ENCODE data around the gene GLG1. TPM values are rescaled to one million over a fixed set of nuclear protein-coding genes. Genes with fewer than 3 reads are reported as not detected.
A peak's percentile ranks its signal among the peaks of the same experiment; 100 is the strongest.

GLG1 gene
- polyA plus RNA-seq, 2 donors, result 17.9 to 20.6 TPM

DNA sequence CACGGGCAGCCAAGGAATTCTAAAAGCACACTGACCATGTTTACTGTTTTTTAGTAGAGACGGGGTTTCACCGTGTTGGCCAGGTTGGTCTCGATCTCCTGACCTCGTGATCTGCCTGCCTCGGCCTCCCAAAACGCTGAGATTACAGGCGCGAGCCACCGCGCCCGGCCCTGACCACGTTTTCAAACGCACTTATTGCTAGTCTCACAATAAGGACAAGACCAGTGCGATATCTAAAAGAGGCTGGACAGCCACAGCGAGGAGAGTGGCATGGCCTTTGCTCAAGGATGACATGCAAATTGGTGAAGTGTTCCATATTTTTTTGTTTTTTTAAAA, 150.7 kb downstream of the GLG1 start:
- Histone ChIP-seq H3K27ac (ENCODE audit: low read depth in 2 of 2, low read length in 1 of 2) (no peak overlapping the region), H3K4me3 (ENCODE audit: low read depth in 1 of 2, low read length in 2 of 2) (no peak overlapping the region), H3K27me3 (ENCODE audit: control insufficient read depth in 1 of 2, insufficient read depth in 2 of 2, low read length in 2 of 2) (no peaks in the 10 kb centered on the region), H3K4me1 (ENCODE audit: control insufficient read depth in 2 of 2, insufficient read depth in 2 of 2, low read length in 1 of 2) (peaks cover 0 to 7% of the 10 kb centered on the region in 2 donors), H3K9me3 (ENCODE audit: control insufficient read depth in 2 of 2, insufficient read depth in 1 of 2, low read depth in 1 of 2, low read length in 1 of 2) (no peaks in the 10 kb centered on the region), H3K36me3 (ENCODE audit: control insufficient read depth in 2 of 2, insufficient read depth in 2 of 2, low read length in 1 of 2) (peaks cover 12 to 21% of the 10 kb centered on the region in 2 donors)
- WGBS, 2 donors, result 90 to 94% methylated on average over 16 of the region's 16 CpGs

DNA sequence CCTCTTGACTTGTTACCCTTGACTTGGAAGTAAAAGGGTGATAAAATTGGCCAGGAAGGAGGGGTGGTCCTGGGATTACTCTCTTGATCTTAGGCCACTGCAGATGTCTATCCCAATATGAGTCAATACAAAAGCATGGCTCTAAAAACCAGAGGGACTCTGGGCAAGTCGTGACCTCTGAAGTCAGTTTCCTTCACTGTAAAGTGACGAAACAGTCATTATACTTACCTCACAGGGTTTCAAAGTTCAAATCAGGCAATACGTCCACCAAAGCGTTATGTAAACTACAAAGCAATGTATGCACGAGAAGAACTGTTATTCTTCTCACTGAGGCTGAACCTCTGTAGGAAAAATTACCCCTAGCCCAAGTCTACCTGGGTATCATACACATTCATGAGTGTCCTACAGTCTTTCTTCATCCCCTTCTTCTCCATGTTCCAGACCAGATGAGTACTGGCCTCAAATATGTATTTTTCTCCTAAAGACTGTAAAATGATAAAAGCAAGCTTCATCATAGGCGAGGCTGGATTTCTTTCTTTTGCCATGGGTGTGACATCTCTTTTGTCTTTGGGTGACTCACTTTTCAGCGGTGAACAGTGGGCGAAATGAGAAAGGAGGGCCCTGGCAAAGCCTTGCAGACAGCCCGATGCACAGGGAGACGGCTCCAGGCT, 151.2 kb downstream of the GLG1 start:
- Histone ChIP-seq H3K4me3 (ENCODE audit: low read depth in 1 of 2, low read length in 2 of 2) (no peak overlapping the region), H3K27me3 (ENCODE audit: control insufficient read depth in 1 of 2, insufficient read depth in 2 of 2, low read length in 2 of 2) (no peaks in the 10 kb centered on the region), H3K36me3 (ENCODE audit: control insufficient read depth in 2 of 2, insufficient read depth in 2 of 2, low read length in 1 of 2) (peaks cover 12 to 21% of the 10 kb centered on the region in 2 donors), H3K9me3 (ENCODE audit: control insufficient read depth in 2 of 2, insufficient read depth in 1 of 2, low read depth in 1 of 2, low read length in 1 of 2) (no peaks in the 10 kb centered on the region), H3K4me1 (ENCODE audit: control insufficient read depth in 2 of 2, insufficient read depth in 2 of 2, low read length in 1 of 2) (peaks cover 0 to 10% of the 10 kb centered on the region in 2 donors), H3K27ac (ENCODE audit: low read depth in 2 of 2, low read length in 1 of 2) (peak overlapping the region; percentile 56 to 65)
- 67 to 76% methylated on average over 10 of the region's 10 CpGs for WGBS, 2 donors

DNA sequence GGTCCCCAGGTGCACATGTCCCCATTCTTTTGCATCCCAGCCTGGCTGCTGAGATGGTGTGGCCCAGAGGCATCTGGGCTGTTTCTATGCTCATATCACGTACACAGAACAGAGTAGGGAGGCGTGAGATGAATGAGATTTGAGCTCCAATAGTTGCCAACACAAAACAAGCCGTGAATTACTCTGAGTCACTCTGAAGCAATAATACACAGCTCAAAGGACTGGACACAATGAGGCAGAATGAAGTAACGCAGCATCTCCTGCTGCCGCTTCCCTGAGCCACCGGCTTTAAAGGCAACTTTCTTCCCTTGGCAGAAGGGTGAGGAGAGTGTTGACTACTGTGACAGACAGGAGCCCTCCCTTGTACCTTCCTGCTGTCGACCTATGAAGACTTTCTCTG, 151.7 kb downstream of the GLG1 start:
- Histone ChIP-seq H3K27me3 (ENCODE audit: control insufficient read depth in 1 of 2, insufficient read depth in 2 of 2, low read length in 2 of 2) (no peaks in the 10 kb centered on the region), H3K9me3 (ENCODE audit: control insufficient read depth in 2 of 2, insufficient read depth in 1 of 2, low read depth in 1 of 2, low read length in 1 of 2) (no peaks in the 10 kb centered on the region), H3K4me3 (ENCODE audit: low read depth in 1 of 2, low read length in 2 of 2) (no peak overlapping the region), H3K36me3 (ENCODE audit: control insufficient read depth in 2 of 2, insufficient read depth in 2 of 2, low read length in 1 of 2) (peaks cover 12 to 18% of the 10 kb centered on the region in 2 donors), H3K4me1 (ENCODE audit: control insufficient read depth in 2 of 2, insufficient read depth in 2 of 2, low read length in 1 of 2) (peaks cover 0 to 10% of the 10 kb centered on the region in 2 donors), H3K27ac (ENCODE audit: low read depth in 2 of 2, low read length in 1 of 2) (peak overlapping the region; percentile 65 to 80)
- WGBS, 2 donors, result 64 to 78% methylated on average over 7 of the region's 7 CpGs

DNA sequence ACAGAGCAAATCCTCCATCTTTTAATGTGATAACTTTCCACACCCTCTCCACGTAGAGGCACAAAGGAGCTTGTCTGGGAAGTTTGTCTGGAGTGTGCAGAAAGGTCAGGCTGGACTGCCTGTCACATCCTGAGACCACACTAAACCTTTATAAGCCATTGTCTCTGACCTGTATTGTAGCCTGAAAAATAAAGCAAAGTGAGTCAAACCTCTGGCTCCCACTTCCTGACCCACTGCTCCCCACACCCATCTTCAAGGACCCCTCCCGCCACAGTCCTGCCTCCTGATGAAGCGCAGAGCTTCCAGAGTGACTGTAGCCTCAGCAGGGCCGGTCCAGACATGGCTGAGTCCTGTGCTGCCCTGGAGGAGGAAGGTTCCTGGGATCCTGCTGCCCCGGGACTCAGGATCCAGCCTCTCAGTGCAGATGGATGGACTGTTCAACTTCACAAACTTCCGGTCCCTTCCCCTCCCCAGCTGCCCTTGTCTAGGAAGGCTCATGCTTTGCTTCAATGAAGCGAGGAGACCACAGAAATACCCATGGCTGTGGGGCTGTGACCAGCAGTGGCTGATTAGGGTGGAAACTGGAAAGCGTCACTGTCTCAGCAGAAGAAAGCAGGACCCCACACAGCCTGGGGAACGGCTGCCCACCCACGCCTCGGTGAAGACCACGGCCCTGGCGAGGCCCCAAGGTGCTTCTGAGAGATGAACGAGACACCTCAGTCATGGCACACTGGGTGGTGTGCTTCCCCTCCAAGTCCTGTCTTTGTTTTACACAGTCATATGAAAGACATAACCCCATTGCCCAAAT, 154.8 kb downstream of the GLG1 start:
- H3K4me3 ChIP-seq (ENCODE audit: low read depth in 1 of 2, low read length in 2 of 2), result no peak overlapping the region
- 86 to 88% methylated on average over 14 of the region's 14 CpGs for WGBS, 2 donors
- H3K4me1 ChIP-seq (ENCODE audit: control insufficient read depth in 2 of 2, insufficient read depth in 2 of 2, low read length in 1 of 2), result peaks cover 3 to 24% of the 10 kb centered on the region in 2 donors
- H3K9me3 ChIP-seq (ENCODE audit: control insufficient read depth in 2 of 2, insufficient read depth in 1 of 2, low read depth in 1 of 2, low read length in 1 of 2), result no peaks in the 10 kb centered on the region
- peak overlapping the region; percentile 40 to 59 for H3K27ac ChIP-seq (ENCODE audit: low read depth in 2 of 2, low read length in 1 of 2)
- peaks cover 7 to 18% of the 10 kb centered on the region in 2 donors for H3K36me3 ChIP-seq (ENCODE audit: control insufficient read depth in 2 of 2, insufficient read depth in 2 of 2, low read length in 1 of 2)
- no peaks in the 10 kb centered on the region for H3K27me3 ChIP-seq (ENCODE audit: control insufficient read depth in 1 of 2, insufficient read depth in 2 of 2, low read length in 2 of 2)

DNA sequence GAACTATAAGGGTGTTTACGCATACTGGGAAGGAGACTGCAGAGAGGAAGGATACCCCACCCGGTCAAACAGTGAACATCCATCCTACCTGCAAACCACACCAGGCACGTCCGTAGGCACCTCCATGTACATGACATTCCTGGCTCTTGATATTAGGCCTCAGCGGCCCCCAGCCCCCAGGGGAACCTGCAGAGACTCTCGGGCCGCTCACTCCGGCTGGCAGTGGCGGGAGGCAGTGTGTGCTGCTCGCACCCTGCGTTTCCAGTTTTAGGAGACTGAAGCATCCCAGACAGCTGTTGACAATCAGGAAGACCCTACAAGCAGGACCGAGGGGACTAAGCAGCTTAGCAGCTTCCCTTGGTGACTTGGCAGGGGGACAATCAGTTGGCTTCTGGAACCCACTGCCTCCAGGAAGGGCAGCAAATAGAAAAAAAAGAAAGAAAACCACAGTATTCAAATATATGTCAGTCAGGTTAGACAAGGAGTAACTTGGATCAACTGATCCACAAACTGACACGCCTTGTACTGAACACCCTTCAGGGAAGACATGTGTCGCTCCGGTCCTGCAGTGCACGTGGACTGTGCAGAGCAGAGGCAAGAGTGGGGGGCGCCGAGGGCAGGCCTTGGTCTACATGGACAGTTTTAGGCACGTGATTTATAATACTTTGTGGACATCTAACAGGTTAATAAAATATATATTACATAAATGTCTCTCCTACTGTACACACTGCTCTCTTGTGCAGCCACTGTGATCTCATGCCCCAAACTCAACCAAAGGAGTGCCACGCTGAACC, 155.8 kb downstream of the GLG1 start:
- H3K36me3 ChIP-seq (ENCODE audit: control insufficient read depth in 2 of 2, insufficient read depth in 2 of 2, low read length in 1 of 2), result peaks cover 7 to 15% of the 10 kb centered on the region in 2 donors
- H3K27me3 ChIP-seq (ENCODE audit: control insufficient read depth in 1 of 2, insufficient read depth in 2 of 2, low read length in 2 of 2), result no peaks in the 10 kb centered on the region
- H3K9me3 ChIP-seq (ENCODE audit: control insufficient read depth in 2 of 2, insufficient read depth in 1 of 2, low read depth in 1 of 2, low read length in 1 of 2), result no peaks in the 10 kb centered on the region
- peaks cover 3 to 28% of the 10 kb centered on the region in 2 donors for H3K4me1 ChIP-seq (ENCODE audit: control insufficient read depth in 2 of 2, insufficient read depth in 2 of 2, low read length in 1 of 2)
- H3K4me3 ChIP-seq (ENCODE audit: low read depth in 1 of 2, low read length in 2 of 2), result peak overlapping the region; percentile 7 to 31
- 85 to 90% methylated on average over 20 of the region's 20 CpGs for WGBS, 2 donors
- peak overlapping the region; percentile 66 to 87 for H3K27ac ChIP-seq (ENCODE audit: low read depth in 2 of 2, low read length in 1 of 2)

DNA sequence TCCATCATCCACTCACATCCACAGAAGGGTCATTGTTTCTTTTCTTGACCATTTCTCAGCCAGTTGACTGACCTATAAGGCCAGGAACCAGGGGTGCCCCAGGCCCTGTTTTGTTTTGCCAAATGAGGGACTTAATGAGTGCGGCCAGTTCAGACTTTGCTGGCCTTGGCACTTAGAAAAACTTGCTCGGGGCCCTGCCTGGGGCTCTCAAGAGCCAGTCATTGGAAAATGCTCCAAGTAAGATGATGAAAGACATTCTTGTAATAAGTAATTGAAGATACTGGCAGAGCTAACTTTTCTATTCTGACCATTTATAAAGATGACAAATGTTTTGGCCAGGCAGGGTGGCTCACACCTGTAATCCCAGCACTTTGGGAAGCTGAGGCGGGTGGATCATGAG, 156.7 kb downstream of the GLG1 start:
- 83 to 90% methylated on average over 3 of the region's 3 CpGs for WGBS, 2 donors
- no peaks in the 10 kb centered on the region for H3K9me3 ChIP-seq (ENCODE audit: control insufficient read depth in 2 of 2, insufficient read depth in 1 of 2, low read depth in 1 of 2, low read length in 1 of 2)
- peaks cover 7 to 10% of the 10 kb centered on the region in 2 donors for H3K36me3 ChIP-seq (ENCODE audit: control insufficient read depth in 2 of 2, insufficient read depth in 2 of 2, low read length in 1 of 2)
- H3K4me1 ChIP-seq (ENCODE audit: control insufficient read depth in 2 of 2, insufficient read depth in 2 of 2, low read length in 1 of 2), result peaks cover 3 to 28% of the 10 kb centered on the region in 2 donors
- no peak overlapping the region for H3K4me3 ChIP-seq (ENCODE audit: low read depth in 1 of 2, low read length in 2 of 2)
- no peaks in the 10 kb centered on the region for H3K27me3 ChIP-seq (ENCODE audit: control insufficient read depth in 1 of 2, insufficient read depth in 2 of 2, low read length in 2 of 2)
- peak overlapping the region; percentile 79 to 94 for H3K27ac ChIP-seq (ENCODE audit: low read depth in 2 of 2, low read length in 1 of 2)

DNA sequence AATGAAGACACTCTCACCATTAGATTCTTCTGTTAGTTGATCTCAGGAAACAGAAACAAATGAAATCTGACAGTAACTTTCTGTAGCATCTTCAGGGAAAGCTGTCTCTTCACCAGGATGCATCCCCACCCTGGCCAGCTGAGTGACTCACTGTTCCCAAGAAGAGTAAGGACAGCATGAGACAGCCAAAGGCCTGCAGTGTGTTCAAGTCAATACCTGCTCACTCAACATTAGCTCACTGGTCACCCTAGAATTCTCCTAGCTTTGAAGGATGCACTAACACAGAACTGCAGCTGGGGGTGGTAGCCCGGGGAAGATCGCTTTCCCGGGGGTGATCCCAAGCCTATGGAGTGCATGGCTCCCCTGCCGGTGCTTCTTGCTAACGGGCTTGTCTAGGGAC, 157.4 kb downstream of the GLG1 start:
- H3K36me3 ChIP-seq (ENCODE audit: control insufficient read depth in 2 of 2, insufficient read depth in 2 of 2, low read length in 1 of 2), result peaks cover 7% of the 10 kb centered on the region in 2 donors
- H3K4me1 ChIP-seq (ENCODE audit: control insufficient read depth in 2 of 2, insufficient read depth in 2 of 2, low read length in 1 of 2), result peaks cover 3 to 28% of the 10 kb centered on the region in 2 donors
- H3K9me3 ChIP-seq (ENCODE audit: control insufficient read depth in 2 of 2, insufficient read depth in 1 of 2, low read depth in 1 of 2, low read length in 1 of 2), result no peaks in the 10 kb centered on the region
- no peak overlapping the region for H3K4me3 ChIP-seq (ENCODE audit: low read depth in 1 of 2, low read length in 2 of 2)
- peak overlapping the region; percentile 79 to 94 for H3K27ac ChIP-seq (ENCODE audit: low read depth in 2 of 2, low read length in 1 of 2)
- no peaks in the 10 kb centered on the region for H3K27me3 ChIP-seq (ENCODE audit: control insufficient read depth in 1 of 2, insufficient read depth in 2 of 2, low read length in 2 of 2)
- WGBS, 2 donors, result 94 to 95% methylated on average over 5 of the region's 5 CpGs

DNA sequence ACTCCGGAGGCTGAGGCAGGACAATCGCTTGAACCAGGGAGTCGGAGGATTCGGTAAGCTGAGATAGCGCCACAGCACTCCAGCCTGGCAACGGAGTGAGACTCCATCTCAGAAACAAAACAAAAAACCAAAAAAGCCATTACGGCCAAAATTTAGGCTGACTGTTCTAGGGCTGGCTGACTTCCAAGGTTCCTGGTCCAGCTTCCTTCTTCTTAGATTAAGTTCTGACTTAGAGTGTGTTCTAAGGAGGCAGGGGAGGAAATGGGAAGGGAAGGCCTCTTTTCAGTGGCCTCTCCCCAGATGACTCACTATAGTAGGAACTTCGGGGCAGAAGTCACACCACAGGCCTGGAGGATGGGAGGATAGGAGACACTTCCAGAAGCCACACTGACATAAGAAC, 157.9 kb downstream of the GLG1 start:
- H3K4me3 ChIP-seq (ENCODE audit: low read depth in 1 of 2, low read length in 2 of 2), result no peak overlapping the region
- 57 to 65% methylated on average over 8 of the region's 8 CpGs for WGBS, 2 donors
- H3K9me3 ChIP-seq (ENCODE audit: control insufficient read depth in 2 of 2, insufficient read depth in 1 of 2, low read depth in 1 of 2, low read length in 1 of 2), result no peaks in the 10 kb centered on the region
- H3K4me1 ChIP-seq (ENCODE audit: control insufficient read depth in 2 of 2, insufficient read depth in 2 of 2, low read length in 1 of 2), result peaks cover 3 to 28% of the 10 kb centered on the region in 2 donors
- H3K27me3 ChIP-seq (ENCODE audit: control insufficient read depth in 1 of 2, insufficient read depth in 2 of 2, low read length in 2 of 2), result no peaks in the 10 kb centered on the region
- H3K36me3 ChIP-seq (ENCODE audit: control insufficient read depth in 2 of 2, insufficient read depth in 2 of 2, low read length in 1 of 2), result peaks cover 7% of the 10 kb centered on the region in 2 donors
- H3K27ac ChIP-seq (ENCODE audit: low read depth in 2 of 2, low read length in 1 of 2), result peak overlapping the region; percentile 79 to 94

DNA sequence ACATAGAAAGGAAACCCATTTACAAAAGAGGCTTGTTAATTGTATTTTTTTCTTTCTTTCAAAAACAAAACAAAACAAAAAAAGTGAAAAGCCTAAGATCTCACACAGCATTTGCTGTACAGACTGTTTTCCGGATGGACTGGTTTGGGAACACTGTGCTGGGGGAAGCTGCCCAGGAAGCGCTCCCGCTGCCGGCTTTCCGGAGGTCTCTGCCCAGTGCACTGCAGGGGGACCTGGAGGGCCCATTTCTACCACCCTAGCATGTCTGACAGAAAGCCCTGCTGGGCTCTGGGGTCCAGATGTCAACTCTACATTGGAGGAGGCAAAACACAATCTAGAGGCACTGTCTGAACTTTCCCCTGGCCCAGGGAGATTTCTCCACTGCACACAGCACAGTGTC, 159.3 kb downstream of the GLG1 start:
- peaks cover 2% of the 10 kb centered on the region in 2 donors for H3K36me3 ChIP-seq (ENCODE audit: control insufficient read depth in 2 of 2, insufficient read depth in 2 of 2, low read length in 1 of 2)
- H3K27ac ChIP-seq (ENCODE audit: low read depth in 2 of 2, low read length in 1 of 2), result peak overlapping the region; percentile 69 to 75
- 66 to 77% methylated on average over 5 of the region's 5 CpGs for WGBS, 2 donors
- H3K4me1 ChIP-seq (ENCODE audit: control insufficient read depth in 2 of 2, insufficient read depth in 2 of 2, low read length in 1 of 2), result peaks cover 3 to 25% of the 10 kb centered on the region in 2 donors
- H3K9me3 ChIP-seq (ENCODE audit: control insufficient read depth in 2 of 2, insufficient read depth in 1 of 2, low read depth in 1 of 2, low read length in 1 of 2), result no peaks in the 10 kb centered on the region
- no peaks in the 10 kb centered on the region for H3K27me3 ChIP-seq (ENCODE audit: control insufficient read depth in 1 of 2, insufficient read depth in 2 of 2, low read length in 2 of 2)
- H3K4me3 ChIP-seq (ENCODE audit: low read depth in 1 of 2, low read length in 2 of 2), result no peak overlapping the region

All from esophagus (tissue), 2 donors.